SK-MEL-5 (cell line): ENCODE results near the gene ITFG1. TPM values are rescaled to one million over a fixed set of nuclear protein-coding genes. Genes with fewer than 3 reads are reported as not detected.
"Not testable (repeated sequence)": the region's sequence is repeated elsewhere in the genome, so short reads cannot be mapped to it uniquely, and the experiment has no call there.

Source experiments
- DNase-seq: peaks from one replicate; pipeline ENCODE4 v3.0.0-alpha.2; 2016; ENCODE audit warnings: low read depth, low spot score
- in situ Hi-C: cut with HindIII; loops from 2 replicates; pipeline ENCODE4 v1.10.0; 2016; ENCODE audit warnings: low sequenced_read_pairs, high pct_unique_total_duplicates, low pct_unique_long_range_greater_than_20kb
- total RNA-seq: library from RNA; depleted of rRNA; stranded (reverse); fragments of >200 nt; shearing (Covaris generic); gene quantifications from 2 replicates; pipeline ENCODE4 v1.2.3, GENCODE V29; 2014

Gene ITFG1
- total RNA-seq, 1 experiment from 2014 or later, result 110 TPM

- DNase-seq, result no peak
- in situ Hi-C loops, result no loop called here
These were observed 230.6 kb downstream of the ITFG1 start for GRCh38 chr16:47230296-47230695.

GRCh38 chr16:47229053-47230050, 231.5 kb downstream of the ITFG1 start:
- in situ Hi-C loops, result no loop called here
- no peak for DNase-seq

GRCh38 chr16:47228241-47228640, 232.6 kb downstream of the ITFG1 start:
- DNase-seq, result no peak
- in situ Hi-C loops, result no loop called here

- no peak for DNase-seq
- in situ Hi-C loops, result no loop called here
These were observed 247.0 kb downstream of the ITFG1 start for GRCh38 chr16:47213761-47214440.

- DNase-seq, result no peak
- in situ Hi-C loops, result no loop called here
These were observed 249.6 kb downstream of the ITFG1 start for GRCh38 chr16:47211218-47211617.

GRCh38 chr16:47204736-47205504, 255.9 kb downstream of the ITFG1 start:
- in situ Hi-C loops, result no loop called here
- peak; percentile 62 for DNase-seq

DNA sequence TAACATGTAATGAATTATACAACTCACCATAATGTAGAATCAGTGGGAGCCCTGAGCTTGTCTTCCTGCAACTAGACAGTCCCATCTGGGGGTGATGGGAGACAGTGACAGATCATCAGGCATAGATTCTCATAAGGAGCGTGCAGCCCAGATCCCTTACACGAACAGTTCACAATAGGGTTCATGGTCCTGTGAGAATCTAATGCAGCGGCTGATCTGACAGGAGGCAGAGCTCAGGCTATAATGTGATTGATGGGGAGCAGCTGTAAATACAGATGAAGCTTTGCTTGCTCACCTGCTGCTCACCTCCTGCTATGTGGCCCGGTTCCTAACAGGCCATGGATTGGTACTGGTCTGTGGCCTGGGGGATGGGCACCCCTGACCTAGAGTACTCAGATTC, 257.4 kb downstream of the ITFG1 start:
- DNase-seq, in situ Hi-C loops: not testable (repeated sequence)

DNA sequence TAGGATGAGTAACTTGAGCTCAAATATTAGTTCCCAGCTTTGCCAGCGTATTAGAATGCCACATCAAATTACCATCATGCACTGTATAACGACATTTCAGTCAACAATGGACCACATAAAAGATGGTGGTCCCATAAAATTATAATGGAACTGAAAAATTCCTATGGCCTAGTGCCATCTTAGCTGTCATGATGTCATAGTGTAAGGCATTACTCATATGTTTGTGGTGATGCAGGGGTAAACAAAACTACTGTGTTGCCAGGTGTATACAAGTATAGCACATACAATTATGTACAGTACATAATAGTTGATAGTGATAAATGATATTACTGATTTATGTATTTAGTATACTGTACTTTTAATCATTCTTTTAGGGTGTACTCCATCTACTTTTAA, 262.7 kb downstream of the ITFG1 start:
- in situ Hi-C loops, result no loop called here
- no peak for DNase-seq

DNA sequence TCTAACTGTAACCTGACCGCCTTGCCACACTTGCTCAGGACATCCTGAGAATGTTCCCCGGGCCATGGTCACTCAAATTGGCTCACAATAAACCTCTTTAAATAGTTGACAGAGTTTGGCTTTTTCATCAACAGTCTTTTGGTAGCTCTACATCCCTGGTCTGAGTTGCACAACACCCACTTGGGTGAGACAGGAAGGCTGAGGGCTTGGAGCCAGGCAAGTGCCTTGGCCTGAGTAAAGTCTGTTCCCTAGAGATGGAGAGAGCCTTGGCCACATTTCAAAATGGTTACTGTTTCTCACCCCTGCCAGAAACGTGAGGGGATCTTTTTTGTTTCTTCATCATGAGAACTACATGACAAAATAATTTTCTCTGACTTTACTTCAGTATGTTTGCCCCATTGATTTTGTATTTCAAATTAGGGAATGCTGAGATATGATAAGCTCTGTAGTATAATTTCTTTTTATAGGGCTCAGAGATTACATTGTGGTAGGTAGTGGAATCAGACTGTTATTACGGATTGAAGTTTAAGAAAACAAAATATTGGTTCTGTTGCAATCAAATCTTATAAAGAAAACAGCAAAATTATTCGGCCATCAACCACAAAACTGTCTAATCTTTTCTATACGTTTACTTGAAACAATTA, 263.2 kb downstream of the ITFG1 start:
- in situ Hi-C loops, result no loop called here
- no peak for DNase-seq

GRCh38 chr16:47196457-47196856, 264.4 kb downstream of the ITFG1 start:
- no peak for DNase-seq
- in situ Hi-C loops, result no loop called here

DNA sequence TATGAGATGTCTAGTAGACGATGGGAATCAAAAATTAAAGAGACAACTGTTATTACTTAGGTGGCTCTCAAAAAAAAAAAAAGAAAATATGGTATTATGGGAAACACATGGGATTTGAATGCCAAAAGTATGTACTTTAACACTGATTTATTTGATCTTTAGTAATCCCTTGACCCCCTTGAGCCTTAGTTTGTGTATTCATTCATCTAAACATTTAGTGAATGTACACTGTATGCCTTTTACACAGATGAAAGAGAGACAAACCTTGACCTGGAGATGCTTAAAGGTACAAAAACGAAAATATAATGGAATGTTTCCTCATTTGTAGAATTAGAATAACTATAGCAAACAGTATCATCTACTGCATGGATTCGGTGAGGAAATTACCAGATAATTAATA, 278.5 kb downstream of the ITFG1 start:
- in situ Hi-C loops, result no loop called here

DNA sequence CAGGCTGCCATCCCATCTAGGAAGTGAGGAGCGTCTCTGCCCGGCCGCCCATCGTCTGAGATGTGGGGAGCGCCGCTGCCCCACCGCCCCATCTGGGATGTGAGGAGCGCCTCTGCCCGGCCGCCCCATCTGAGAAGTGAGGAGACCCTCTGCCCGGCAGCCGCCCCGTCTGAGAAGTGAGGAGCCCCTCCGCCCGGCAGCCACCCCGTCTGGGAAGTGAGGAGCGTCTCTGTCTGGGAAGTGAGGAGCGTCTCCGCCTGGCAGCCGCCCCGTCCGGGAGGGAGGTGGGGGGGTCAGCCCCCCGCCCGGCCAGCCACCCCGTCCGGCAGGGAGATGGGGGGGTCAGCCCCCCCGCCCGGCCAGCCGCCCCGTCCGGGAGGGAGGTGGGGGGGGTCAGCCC, 279.8 kb downstream of the ITFG1 start:
- DNase-seq, in situ Hi-C loops: not testable (repeated sequence)

More for the DNA sequence above, 278.5 kb downstream of the ITFG1 start:
- no peak for DNase-seq

DNA sequence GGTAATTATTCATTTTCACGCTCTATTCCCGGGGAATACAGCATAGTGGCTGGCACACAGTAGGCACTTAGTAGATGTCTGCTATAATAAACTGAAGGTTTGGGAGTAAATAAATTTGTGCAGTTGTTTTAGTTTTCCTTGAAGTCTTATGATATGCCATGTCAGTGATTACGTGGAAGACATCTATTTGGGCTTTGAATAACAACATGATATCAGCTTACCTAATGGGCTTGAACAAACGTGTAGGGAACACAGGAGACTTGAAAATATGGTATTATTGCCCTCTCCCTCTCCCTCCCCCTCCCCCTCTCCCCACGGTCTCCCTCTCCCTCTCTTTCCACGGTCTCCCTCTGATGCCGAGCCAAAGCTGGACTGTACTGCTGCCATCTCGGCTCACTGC, 280.8 kb downstream of the ITFG1 start:
- in situ Hi-C loops, result no loop called here
- DNase-seq, result no peak

DNA sequence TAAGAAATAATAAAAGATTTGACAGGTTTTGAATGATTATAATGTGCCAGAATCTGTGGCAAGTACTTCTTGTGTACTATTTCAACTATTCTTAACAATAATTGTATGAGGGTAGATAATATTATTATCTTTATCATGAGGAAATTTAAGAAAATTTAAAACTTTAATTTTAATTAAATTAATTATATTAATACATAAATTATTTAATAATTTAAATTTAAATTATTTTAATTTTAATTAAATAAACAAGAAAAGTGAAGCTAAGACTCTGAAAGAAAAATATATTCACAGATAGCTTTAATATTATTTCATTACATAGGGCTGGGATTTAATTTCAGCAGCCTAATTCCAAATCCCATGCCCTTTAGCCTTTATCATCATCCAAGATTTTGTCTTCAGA, 285.7 kb downstream of the ITFG1 start:
- DNase-seq, result no peak
- in situ Hi-C loops, result no loop called here

DNA sequence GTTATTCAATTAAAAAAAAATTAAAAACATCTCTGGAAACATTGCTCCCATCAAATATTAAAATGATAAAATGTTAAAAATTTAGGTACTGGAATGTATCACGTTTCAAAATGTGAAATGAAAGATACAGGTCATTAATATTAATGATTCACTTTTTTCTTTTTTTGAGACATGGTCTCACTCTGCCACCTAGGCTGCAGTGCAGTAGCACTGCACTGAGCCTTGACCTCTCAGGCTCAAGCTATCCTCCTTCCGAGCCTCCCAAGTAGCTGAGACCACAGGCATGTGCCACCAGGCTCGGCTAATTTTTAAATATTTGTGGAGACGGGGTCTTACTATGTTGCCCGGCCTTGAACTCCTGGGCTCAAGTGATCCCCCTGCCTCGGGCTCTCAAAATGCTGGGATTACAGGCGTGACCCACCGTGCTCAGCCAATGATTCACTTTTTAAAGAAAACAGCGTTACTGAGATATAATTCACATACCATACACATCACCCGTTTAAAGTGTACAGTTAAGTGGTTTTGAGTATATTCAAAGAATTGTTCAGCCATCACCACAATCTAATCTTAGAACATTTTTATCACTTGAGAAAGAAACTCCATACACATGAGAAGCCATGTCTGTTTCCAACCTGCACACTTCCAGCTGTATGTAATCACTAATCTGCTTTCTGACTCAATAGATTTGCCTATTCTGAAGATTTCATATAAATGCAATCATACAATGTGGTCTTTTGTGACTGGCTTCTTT, 298.0 kb downstream of the ITFG1 start:
- DNase-seq, result peak; percentile 18
- in situ Hi-C loops, result no loop called here

DNA sequence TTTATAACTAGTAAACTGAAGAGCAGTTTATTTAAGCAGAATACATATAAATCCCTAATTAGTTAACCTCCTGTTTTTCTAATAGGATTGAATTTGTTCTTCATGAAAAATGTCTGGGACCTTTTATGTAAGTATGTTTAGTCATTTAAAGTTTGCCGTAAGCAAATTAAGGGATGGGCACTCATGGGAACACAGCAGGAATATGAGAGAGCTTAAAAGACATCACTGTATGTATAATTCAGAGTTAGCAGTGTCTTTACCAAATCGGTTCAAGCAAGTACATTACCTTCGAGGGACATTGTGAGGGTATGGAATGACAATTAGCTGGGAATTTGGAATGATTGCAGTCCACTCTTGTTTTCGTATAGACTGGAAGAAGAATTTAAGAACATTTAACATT, 299.4 kb downstream of the ITFG1 start:
- in situ Hi-C loops, result no loop called here
- DNase-seq, result no peak

DNA sequence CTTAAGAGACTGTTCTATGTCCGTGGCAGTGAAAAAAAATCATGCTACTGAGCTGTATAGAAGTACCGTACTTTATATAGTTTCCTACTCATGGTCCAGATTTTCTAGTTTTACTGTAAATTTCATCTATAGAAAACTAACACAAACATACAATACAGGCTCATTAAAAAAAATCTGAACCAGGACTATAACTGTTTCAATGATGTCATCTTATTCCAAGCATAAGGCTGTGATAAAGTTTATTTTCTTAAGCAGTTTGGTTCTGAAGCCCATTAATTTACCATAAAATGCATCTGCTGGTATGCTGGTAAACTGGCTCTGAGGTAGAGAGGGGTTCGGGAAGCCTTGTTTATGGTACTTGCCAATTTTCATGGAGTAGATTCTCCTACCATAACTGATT, 300.4 kb downstream of the ITFG1 start:
- in situ Hi-C loops, result no loop called here

More for the DNA sequence above, 300.4 kb downstream of the ITFG1 start:
- DNase-seq, result no peak
